HEK293T (cell line): Measurements from ENCODE around the gene EAF2.

Experiments used
- FOXA1 ChIP-seq: fragments of 450-650 bp; IDR thresholded peaks from 2 replicates; pipeline ENCODE4 v1.6.1; 2016; ENCODE audit warnings: mild to moderate bottlenecking
- HDGF ChIP-seq: fragments of 450-650 bp; IDR thresholded peaks from 2 replicates; pipeline ENCODE4 v1.6.1; 2017; ENCODE audit warnings: antibody characterized with exemption, borderline replicate concordance
- SP1 ChIP-seq: fragments of 450-650 bp; IDR thresholded peaks from 2 replicates; pipeline ENCODE4 v1.6.1; 2017
- SUZ12 ChIP-seq: fragments of 450-650 bp; IDR thresholded peaks from 2 replicates; pipeline ENCODE4 v1.6.1; 2016; ENCODE audit warnings: mild to moderate bottlenecking

GRCh38 chr3:121836064-121836463 lies 1.1 kb downstream of the EAF2 start:
- TF ChIP-seq HDGF (no peak), SP1 (no peak), FOXA1 (no peak), SUZ12 (no peak)
